ENCODE data around the gene HSH2D. TPM values are rescaled to one million over a fixed set of nuclear protein-coding genes. Genes with fewer than 3 reads are reported as not detected.

The HSH2D gene
- total RNA-seq, 1 experiment from 2014 or later = 0.49 TPM

GRCh38 chr19:16121141-16121540 is 22.3 kb upstream of the HSH2D start:
- CTCF ChIA-PET = interaction anchor here (0.6 to 1.0 kb wide), 3 partner anchors 9 to 10 kb away, joined by 3 to 4 read pairs (median 4); partner anchors contain the start of gene RAB8A
- Mint-ChIP-seq H3K36me3 (ENCODE audit: insufficient read depth, unreplicated experiment) (peaks cover 68% of the 10 kb centered on the region), H3K4me3 (ENCODE audit: unreplicated experiment) (no peak overlapping the region), H3K9me3 (ENCODE audit: unreplicated experiment) (no peaks in the 10 kb centered on the region), H3K4me1 (ENCODE audit: insufficient read depth, unreplicated experiment) (no peaks in the 10 kb centered on the region), H3K27ac (ENCODE audit: low read depth, unreplicated experiment) (no peak overlapping the region), H3K27me3 (ENCODE audit: insufficient read depth, unreplicated experiment) (no peaks in the 10 kb centered on the region)
- no TSS peak for BruUV-seq (replicated peaks)
- intact Hi-C loops (cut with micrococcal nuclease) = no loop called here
- DNase-seq (ENCODE audit: unreplicated experiment) = no peak
- no peak for TF ChIP-seq CTCF (IDR thresholded peaks at IDR 0.05; ENCODE audit: unreplicated experiment)
- POLR2A ChIA-PET = interaction anchor here (1.6 kb wide), 1 partner anchor 10 kb away, joined by 3 read pairs; the partner anchor contains the start of gene RAB8A

- CTCF ChIA-PET = no interaction called here
These were observed 21.5 kb upstream of the HSH2D start for GRCh38 chr19:16121967-16122366.

GRCh38 chr19:16124953-16125352 is 18.5 kb upstream of the HSH2D start:
- Mint-ChIP-seq H3K4me1 (ENCODE audit: insufficient read depth, unreplicated experiment) (no peaks in the 10 kb centered on the region), H3K27me3 (ENCODE audit: insufficient read depth, unreplicated experiment) (no peaks in the 10 kb centered on the region), H3K9me3 (ENCODE audit: unreplicated experiment) (no peaks in the 10 kb centered on the region), H3K27ac (ENCODE audit: low read depth, unreplicated experiment) (no peak overlapping the region), H3K4me3 (ENCODE audit: unreplicated experiment) (no peak overlapping the region), H3K36me3 (ENCODE audit: insufficient read depth, unreplicated experiment) (peaks cover 60% of the 10 kb centered on the region)
- TF ChIP-seq CTCF (IDR thresholded peaks at IDR 0.05; ENCODE audit: unreplicated experiment) = no peak
- BruUV-seq (replicated peaks) = no TSS peak
- intact Hi-C loops (cut with micrococcal nuclease) = no loop called here
- CTCF ChIA-PET = interaction anchor here (0.7 kb wide), 1 partner anchor 270 kb away, joined by 3 read pairs; no protein-coding TSS in a partner anchor
- POLR2A ChIA-PET = no interaction called here
- DNase-seq (ENCODE audit: unreplicated experiment) = no peak

More at GRCh38 chr19:16121967-16122366, 21.5 kb upstream of the HSH2D start:
- POLR2A ChIA-PET = no interaction called here
- intact Hi-C loops (cut with micrococcal nuclease) = no loop called here
- no peak for TF ChIP-seq CTCF (IDR thresholded peaks at IDR 0.05; ENCODE audit: unreplicated experiment)
- DNase-seq (ENCODE audit: unreplicated experiment) = no peak
- BruUV-seq (replicated peaks) = no TSS peak
- H3K27ac Mint-ChIP-seq (ENCODE audit: low read depth, unreplicated experiment) = no peak overlapping the region
- H3K36me3 Mint-ChIP-seq (ENCODE audit: insufficient read depth, unreplicated experiment) = peaks cover 70% of the 10 kb centered on the region
- H3K4me1 Mint-ChIP-seq (ENCODE audit: insufficient read depth, unreplicated experiment) = no peaks in the 10 kb centered on the region
- H3K9me3 Mint-ChIP-seq (ENCODE audit: unreplicated experiment) = no peaks in the 10 kb centered on the region
- H3K27me3 Mint-ChIP-seq (ENCODE audit: insufficient read depth, unreplicated experiment) = no peaks in the 10 kb centered on the region
- no peak overlapping the region for H3K4me3 Mint-ChIP-seq (ENCODE audit: unreplicated experiment)

GRCh38 chr19:16125737-16126495 is 17.6 kb upstream of the HSH2D start:
- POLR2A ChIA-PET = no interaction called here
- no TSS peak for BruUV-seq (replicated peaks)

More at GRCh38 chr19:16125737-16126495, 17.6 kb upstream of the HSH2D start:
- peaks cover 1% of the 10 kb centered on the region for H3K9me3 Mint-ChIP-seq (ENCODE audit: unreplicated experiment)
- no peak overlapping the region for H3K4me3 Mint-ChIP-seq (ENCODE audit: unreplicated experiment)
- no peak for DNase-seq (ENCODE audit: unreplicated experiment)
- no peak for TF ChIP-seq CTCF (IDR thresholded peaks at IDR 0.05; ENCODE audit: unreplicated experiment)
- CTCF ChIA-PET = interaction anchor here (0.7 kb wide), 1 partner anchor 14 kb away, joined by 4 read pairs; the partner anchor contains the start of gene RAB8A
- H3K4me1 Mint-ChIP-seq (ENCODE audit: insufficient read depth, unreplicated experiment) = no peaks in the 10 kb centered on the region
- peaks cover 60% of the 10 kb centered on the region for H3K36me3 Mint-ChIP-seq (ENCODE audit: insufficient read depth, unreplicated experiment)
- intact Hi-C loops (cut with micrococcal nuclease) = no loop called here
- H3K27ac Mint-ChIP-seq (ENCODE audit: low read depth, unreplicated experiment) = no peak overlapping the region
- no peaks in the 10 kb centered on the region for H3K27me3 Mint-ChIP-seq (ENCODE audit: insufficient read depth, unreplicated experiment)

Measured in MCF 10A (cell line).